Retinal pigment epithelial cell (primary cell): Measurements from ENCODE around the gene SLC9A9.

Source experiments
- DNase-seq: peaks from one replicate; pipeline ENCODE4 v3.0.0-alpha.2; 2010; ENCODE audit warnings: low read depth
- H3K4me3 ChIP-seq: 2 replicates; pipeline ENCODE4 v1.5.1; 2011; ENCODE audit warnings: mild to moderate bottlenecking, low read length, control low read depth, moderate library complexity
- TF ChIP-seq, protein P1 (sequence below): conservative IDR thresholded peaks from 2 replicates; pipeline ENCODE4 v1.5.1; 2011; ENCODE audit warnings: low read depth, low read length, control low read depth, inconsistent platforms

SLC9A9 gene

GRCh38 chr3:143384076-143384475 lies 464.2 kb downstream of the SLC9A9 start:
- H3K4me3 ChIP-seq: no peak overlapping the region
- no peak for DNase-seq
- TF ChIP-seq, protein P1, sequence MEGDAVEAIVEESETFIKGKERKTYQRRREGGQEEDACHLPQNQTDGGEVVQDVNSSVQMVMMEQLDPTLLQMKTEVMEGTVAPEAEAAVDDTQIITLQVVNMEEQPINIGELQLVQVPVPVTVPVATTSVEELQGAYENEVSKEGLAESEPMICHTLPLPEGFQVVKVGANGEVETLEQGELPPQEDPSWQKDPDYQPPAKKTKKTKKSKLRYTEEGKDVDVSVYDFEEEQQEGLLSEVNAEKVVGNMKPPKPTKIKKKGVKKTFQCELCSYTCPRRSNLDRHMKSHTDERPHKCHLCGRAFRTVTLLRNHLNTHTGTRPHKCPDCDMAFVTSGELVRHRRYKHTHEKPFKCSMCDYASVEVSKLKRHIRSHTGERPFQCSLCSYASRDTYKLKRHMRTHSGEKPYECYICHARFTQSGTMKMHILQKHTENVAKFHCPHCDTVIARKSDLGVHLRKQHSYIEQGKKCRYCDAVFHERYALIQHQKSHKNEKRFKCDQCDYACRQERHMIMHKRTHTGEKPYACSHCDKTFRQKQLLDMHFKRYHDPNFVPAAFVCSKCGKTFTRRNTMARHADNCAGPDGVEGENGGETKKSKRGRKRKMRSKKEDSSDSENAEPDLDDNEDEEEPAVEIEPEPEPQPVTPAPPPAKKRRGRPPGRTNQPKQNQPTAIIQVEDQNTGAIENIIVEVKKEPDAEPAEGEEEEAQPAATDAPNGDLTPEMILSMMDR: no peak

GRCh38 chr3:143383421-143383820 lies 464.8 kb downstream of the SLC9A9 start:
- TF ChIP-seq, protein P1: no peak
- DNase-seq: no peak
- no peak overlapping the region for H3K4me3 ChIP-seq

- TF ChIP-seq, protein P1: no peak
- no peak for DNase-seq
- no peak overlapping the region for H3K4me3 ChIP-seq
Measured at GRCh38 chr3:143382816-143383215, 465.5 kb downstream of the SLC9A9 start.

DNA sequence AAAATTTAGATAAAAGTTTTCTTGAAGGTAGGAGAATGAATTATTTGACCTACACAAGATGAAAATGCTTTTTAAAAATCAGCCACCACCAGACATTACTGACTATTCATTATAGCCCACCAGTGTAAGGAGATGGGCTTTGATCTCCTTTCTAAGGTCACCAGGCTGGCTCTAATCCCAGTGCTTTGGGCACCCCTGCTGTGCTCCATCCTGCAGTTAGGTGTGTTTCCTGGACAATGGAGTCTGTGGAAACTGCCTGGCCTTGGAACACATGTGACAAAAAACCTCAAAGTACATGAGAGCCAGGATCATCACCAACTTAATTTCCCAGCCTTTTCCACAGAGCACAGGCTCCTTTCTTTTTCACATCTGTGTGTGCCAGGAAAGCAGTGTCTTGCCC lies 467.8 kb downstream of the SLC9A9 start:
- no peak overlapping the region for H3K4me3 ChIP-seq
- no peak for DNase-seq
- TF ChIP-seq, protein P1: no peak

DNA sequence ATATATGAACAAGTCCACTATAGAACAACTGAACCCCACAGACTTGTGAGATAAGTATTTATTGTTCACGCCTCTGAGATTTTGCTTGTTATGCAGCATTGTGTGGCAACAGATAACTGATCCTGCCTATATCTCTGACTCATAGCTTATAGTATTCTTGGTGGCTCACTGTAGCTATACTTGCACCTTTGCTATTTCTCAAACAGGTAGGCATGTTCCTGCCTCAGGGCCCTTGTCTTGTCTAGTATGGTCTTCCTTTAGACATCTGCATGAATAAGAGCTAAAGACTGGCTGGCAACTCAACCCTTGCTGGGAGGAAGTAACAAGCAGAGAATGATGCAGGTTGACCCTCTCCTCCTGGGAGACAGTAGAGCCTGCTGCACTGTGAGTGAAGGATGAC lies 472.6 kb downstream of the SLC9A9 start:
- no peak for DNase-seq
- TF ChIP-seq, protein P1: no peak
- H3K4me3 ChIP-seq: no peak overlapping the region

DNA sequence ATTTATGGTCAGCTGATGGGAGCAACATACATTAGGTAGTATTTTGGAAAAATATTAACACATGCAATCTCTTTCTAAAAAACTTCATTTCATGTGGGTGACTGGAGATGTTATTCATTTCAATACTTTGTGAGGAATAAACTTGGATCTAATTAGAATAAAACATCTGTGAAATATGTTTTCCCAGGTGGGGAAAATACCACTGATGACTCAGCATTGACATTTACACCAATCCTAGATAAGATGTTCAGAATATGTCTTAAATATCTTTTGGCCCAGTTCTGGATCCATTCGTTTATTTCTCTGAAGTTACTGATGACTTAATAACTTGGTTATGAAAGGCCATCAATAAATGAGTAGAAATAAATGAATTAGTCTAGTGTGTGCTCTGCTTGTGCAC lies 481.1 kb downstream of the SLC9A9 start:
- no peak for DNase-seq
- TF ChIP-seq, protein P1: no peak
- no peak overlapping the region for H3K4me3 ChIP-seq

DNA sequence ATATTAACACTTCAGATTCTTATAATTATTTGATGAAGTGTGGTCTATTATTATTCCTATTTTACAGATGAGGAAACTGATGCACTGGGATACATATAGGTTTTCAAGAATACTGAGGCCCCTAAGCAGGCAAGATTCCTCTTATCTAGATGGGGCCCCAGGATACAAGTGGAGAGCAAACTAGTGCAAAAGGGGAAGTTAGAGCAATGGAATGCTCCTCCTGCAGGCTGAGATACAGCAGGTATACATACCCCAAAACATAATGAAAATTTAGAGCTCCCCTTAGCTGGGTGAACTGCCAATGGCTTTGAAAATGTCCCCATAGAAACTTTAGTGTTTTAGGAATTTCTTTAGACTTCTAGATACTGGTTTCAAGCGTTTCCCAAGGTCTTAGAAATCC lies 481.6 kb downstream of the SLC9A9 start:
- DNase-seq: no peak
- H3K4me3 ChIP-seq: no peak overlapping the region
- TF ChIP-seq, protein P1: no peak
